Loucy (cell line): ENCODE data around the gene ACSM4.

Experiments used
- H2AFZ ChIP-seq: fragments of 200-600 bp; sonication (generic); 2 replicates; pipeline ENCODE4 v1.6.0; 2016; ENCODE audit warnings: antibody characterized with exemption, mild to moderate bottlenecking, low read length, moderate library complexity
- H3F3A ChIP-seq: fragments of 200-600 bp; 2 replicates; pipeline ENCODE4 v1.6.0; 2016; ENCODE audit warnings: antibody characterized with exemption, low read depth, mild to moderate bottlenecking
- H3K27me3 ChIP-seq: fragments of 200-600 bp; sonication (generic); 2 replicates; pipeline ENCODE4 v1.6.1; 2014; ENCODE audit warnings: low read length, mild to moderate bottlenecking; ENCODE audit not compliant: insufficient read depth, poor library complexity, severe bottlenecking
- H3K36me3 ChIP-seq: fragments of 200-600 bp; sonication (generic); 2 replicates; pipeline ENCODE4 v1.6.1; 2016; ENCODE audit warnings: low read length; ENCODE audit not compliant: insufficient read depth
- H3K4me1 ChIP-seq: fragments of 200-600 bp; sonication (generic); 2 replicates; pipeline ENCODE4 v1.5.1; 2014; ENCODE audit warnings: low read length, mild to moderate bottlenecking; ENCODE audit not compliant: insufficient read depth, poor library complexity, severe bottlenecking
- H3K4me2 ChIP-seq: fragments of 200-600 bp; sonication (generic); 2 replicates; pipeline ENCODE4 v1.6.0; 2014; ENCODE audit warnings: antibody characterized with exemption, low read length, low read depth, mild to moderate bottlenecking; ENCODE audit not compliant: poor library complexity, severe bottlenecking
- H3K4me3 ChIP-seq: fragments of 200-600 bp; sonication (generic); 2 replicates; pipeline ENCODE4 v1.5.1; 2014; ENCODE audit warnings: low read length, mild to moderate bottlenecking, mixed read lengths; ENCODE audit not compliant: poor library complexity, severe bottlenecking
- H3K79me2 ChIP-seq: fragments of 200-600 bp; sonication (generic); 2 replicates; pipeline ENCODE4 v1.6.1; 2014; ENCODE audit warnings: low read length; ENCODE audit not compliant: insufficient read depth
- H3K9ac ChIP-seq: fragments of 200-600 bp; sonication (generic); 2 replicates; pipeline ENCODE4 v1.6.0; 2014; ENCODE audit warnings: mild to moderate bottlenecking, low read depth, low read length, moderate library complexity; ENCODE audit not compliant: poor library complexity, severe bottlenecking
- H3K9me2 ChIP-seq: fragments of 200-600 bp; sonication (generic); replicated peaks from 2 replicates; pipeline ENCODE4 v1.6.1; 2016; ENCODE audit warnings: low read depth, low read length, mixed read lengths
- H3K9me3 ChIP-seq: fragments of 200-600 bp; sonication (generic); 2 replicates; pipeline ENCODE4 v1.6.1; 2014; ENCODE audit warnings: mild to moderate bottlenecking, antibody characterized with exemption, low read length, low read depth; ENCODE audit not compliant: insufficient read depth
- H4K20me1 ChIP-seq: fragments of 200-600 bp; sonication (generic); 2 replicates; pipeline ENCODE4 v1.6.0; 2014; ENCODE audit warnings: antibody characterized with exemption, low read length, mild to moderate bottlenecking; ENCODE audit not compliant: insufficient read depth, poor library complexity, severe bottlenecking
- CTCF ChIP-seq: fragments of 200-600 bp; sonication (generic); conservative IDR thresholded peaks from 2 replicates; pipeline ENCODE4 v1.5.1; 2014; ENCODE audit warnings: mild to moderate bottlenecking, antibody characterized with exemption, low read length
- EZH2phosphoT487 ChIP-seq: fragments of 200-600 bp; IDR thresholded peaks from 2 replicates; pipeline ENCODE4 v1.6.1; 2018; ENCODE audit warnings: antibody characterized with exemption, mild to moderate bottlenecking, moderate library complexity, borderline replicate concordance

Gene ACSM4

DNA sequence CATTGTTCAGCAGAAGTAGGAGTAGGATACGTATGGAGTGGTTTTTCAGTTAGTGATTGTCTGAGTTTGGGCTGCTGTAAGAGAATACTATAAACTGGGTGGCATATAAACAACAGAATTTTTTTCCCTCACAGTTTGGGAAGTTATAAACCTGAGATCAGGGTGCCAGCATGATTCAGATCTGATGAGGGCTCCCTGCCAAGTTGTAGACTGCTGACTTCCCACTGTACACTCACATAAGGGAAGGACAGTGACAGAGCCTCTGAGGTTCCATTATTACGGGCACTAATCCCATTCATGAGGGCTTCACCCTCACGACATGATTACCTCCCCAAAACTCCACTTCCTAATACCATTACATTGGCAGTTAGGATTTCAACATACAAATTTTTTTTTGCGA is 50.7 kb downstream of the ACSM4 start:
- TF ChIP-seq EZH2phosphoT487 (no peak), CTCF (no peak)
- Histone ChIP-seq H3K4me1 (no peaks in the 10 kb centered on the region), H3K9me3 (no peaks in the 10 kb centered on the region), H3K36me3 (no peaks in the 10 kb centered on the region), H3K27me3 (peaks cover 89% of the 10 kb centered on the region), H3K9ac (no peak overlapping the region), H3K4me3 (no peak overlapping the region), H2AFZ (no peak overlapping the region), H3F3A (no peaks in the 10 kb centered on the region), H4K20me1 (no peaks in the 10 kb centered on the region), H3K4me2 (no peak overlapping the region), H3K79me2 (no peaks in the 10 kb centered on the region), H3K9me2 (no peaks in the 10 kb centered on the region)

DNA sequence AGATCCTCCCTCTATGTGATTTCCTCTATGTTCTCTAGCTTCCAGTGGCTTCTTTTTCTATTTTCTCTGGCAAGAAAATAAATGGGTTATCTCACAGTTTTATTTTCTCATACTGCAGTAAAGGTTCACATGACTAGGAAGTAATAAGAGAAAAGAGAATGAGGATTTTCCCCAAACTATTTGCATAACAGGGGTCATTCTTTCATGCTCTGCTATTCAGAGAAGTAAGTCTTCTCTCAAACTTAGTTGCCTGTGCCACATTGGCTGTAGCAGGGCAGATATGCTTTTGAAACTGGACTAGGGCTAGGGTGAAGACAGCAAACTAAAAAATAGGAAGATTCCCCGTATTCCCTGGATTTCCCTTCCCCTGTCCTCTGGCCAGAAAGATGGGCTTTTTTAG is 57.4 kb downstream of the ACSM4 start:
- Histone ChIP-seq H3K27me3 (peaks cover 39% of the 10 kb centered on the region), H3K9ac (no peak overlapping the region), H3K4me3 (no peak overlapping the region), H3K9me3 (no peaks in the 10 kb centered on the region), H3F3A (no peaks in the 10 kb centered on the region), H3K4me1 (no peaks in the 10 kb centered on the region), H3K36me3 (no peaks in the 10 kb centered on the region), H2AFZ (no peak overlapping the region), H3K4me2 (no peak overlapping the region), H4K20me1 (no peaks in the 10 kb centered on the region), H3K79me2 (no peaks in the 10 kb centered on the region), H3K9me2 (no peaks in the 10 kb centered on the region)
- TF ChIP-seq CTCF (no peak), EZH2phosphoT487 (no peak)

DNA sequence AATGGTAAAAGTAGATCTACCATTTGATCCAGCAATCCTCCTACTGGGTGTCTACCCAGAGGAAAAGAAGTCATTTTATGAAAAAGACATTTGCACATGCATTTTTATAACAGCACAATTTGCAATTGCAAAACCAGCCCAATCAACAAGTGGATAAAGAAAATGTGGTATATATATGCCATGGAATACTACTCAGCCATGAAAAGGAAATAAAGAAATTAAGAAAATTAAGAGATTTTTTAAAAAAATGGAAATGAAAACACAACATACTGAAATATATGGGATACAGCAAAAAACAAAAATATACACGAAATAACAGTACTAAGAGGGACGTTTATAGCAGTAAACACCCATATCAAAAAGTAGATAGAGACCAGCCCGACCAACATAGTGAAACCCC is 58.9 kb downstream of the ACSM4 start:
- no peaks in the 10 kb centered on the region for H3K9me2 ChIP-seq
- H4K20me1 ChIP-seq, result no peaks in the 10 kb centered on the region
- no peaks in the 10 kb centered on the region for H3K9me3 ChIP-seq
- no peaks in the 10 kb centered on the region for H3K36me3 ChIP-seq
- no peaks in the 10 kb centered on the region for H3F3A ChIP-seq
- peaks cover 25% of the 10 kb centered on the region for H3K27me3 ChIP-seq
- no peak overlapping the region for H2AFZ ChIP-seq
- no peaks in the 10 kb centered on the region for H3K79me2 ChIP-seq
- no peak for TF ChIP-seq EZH2phosphoT487
- no peak overlapping the region for H3K4me3 ChIP-seq
- no peaks in the 10 kb centered on the region for H3K4me1 ChIP-seq
- no peak overlapping the region for H3K9ac ChIP-seq
- no peak overlapping the region for H3K4me2 ChIP-seq

DNA sequence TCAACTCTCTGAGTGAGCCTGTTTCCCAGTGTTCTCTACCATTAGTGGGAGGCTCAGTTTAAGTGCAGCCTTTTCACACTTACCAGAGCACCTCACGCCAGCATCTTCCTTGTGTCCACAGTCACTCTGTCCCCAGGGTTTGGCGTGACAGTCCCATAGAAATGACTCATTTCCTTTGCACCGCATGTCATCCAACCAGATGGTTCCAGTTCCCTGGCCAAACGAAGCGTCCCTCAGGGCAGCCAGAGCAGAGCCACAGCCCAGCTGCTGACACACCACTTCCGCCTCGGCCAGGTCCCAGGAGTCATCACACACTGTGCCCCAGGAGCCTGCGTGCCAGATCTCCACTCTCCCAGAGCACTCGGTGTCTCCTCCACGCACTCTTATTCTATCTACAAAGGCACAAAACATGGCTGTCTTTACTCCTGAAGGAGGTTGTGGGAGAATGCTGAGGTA is 65.4 kb downstream of the ACSM4 start:
- TF ChIP-seq EZH2phosphoT487, result no peak
- TF ChIP-seq CTCF, result no peak
- Histone ChIP-seq H3K36me3 (no peaks in the 10 kb centered on the region), H3K9ac (no peak overlapping the region), H3K9me2 (no peaks in the 10 kb centered on the region), H3K4me2 (no peak overlapping the region), H2AFZ (no peak overlapping the region), H3K79me2 (no peaks in the 10 kb centered on the region), H3K4me3 (no peak overlapping the region), H3F3A (no peaks in the 10 kb centered on the region), H3K9me3 (no peaks in the 10 kb centered on the region), H3K4me1 (no peaks in the 10 kb centered on the region), H4K20me1 (no peaks in the 10 kb centered on the region), H3K27me3 (no peaks in the 10 kb centered on the region)
